ENCODE results near the gene IFI44.

Gene IFI44

GRCh38 chr1:78652019-78652560 lies 2.5 kb downstream of the IFI44 start:
- DNase-seq, result no peak

GRCh38 chr1:78658901-78659300 lies 9.3 kb downstream of the IFI44 start:
- DNase-seq, result no peak

- no peak for DNase-seq
Observed at GRCh38 chr1:78663923-78664322, 14.3 kb downstream of the IFI44 start.

GRCh38 chr1:78664763-78665162 lies 15.1 kb downstream of the IFI44 start:
- DNase-seq, result no peak

- no peak for DNase-seq
Observed at GRCh38 chr1:78665809-78666208, 16.2 kb downstream of the IFI44 start.

- no peak for DNase-seq
Observed at GRCh38 chr1:78667939-78668338, 18.3 kb downstream of the IFI44 start.

- DNase-seq, result no peak
Observed at GRCh38 chr1:78668427-78668826, 18.8 kb downstream of the IFI44 start.

- DNase-seq, result no peak
Observed at GRCh38 chr1:78672428-78672827, 22.8 kb downstream of the IFI44 start.

GRCh38 chr1:78673120-78673519 lies 23.5 kb downstream of the IFI44 start:
- DNase-seq, result peak; percentile 53

- DNase-seq, result peak; percentile 67
Observed at GRCh38 chr1:78676347-78676982, 26.8 kb downstream of the IFI44 start.

- no peak for DNase-seq
Observed at GRCh38 chr1:78676993-78677392, 27.4 kb downstream of the IFI44 start.

- DNase-seq, result no peak
Observed at GRCh38 chr1:78677788-78678187, 28.2 kb downstream of the IFI44 start.

GRCh38 chr1:78678324-78678723 lies 28.7 kb downstream of the IFI44 start:
- no peak for DNase-seq

- DNase-seq, result no peak
Observed at GRCh38 chr1:78681265-78681664, 31.6 kb downstream of the IFI44 start.

- DNase-seq, result no peak
Observed at GRCh38 chr1:78682496-78682895, 32.9 kb downstream of the IFI44 start.

- no peak for DNase-seq
Observed at GRCh38 chr1:78683079-78683478, 33.4 kb downstream of the IFI44 start.

- no peak for DNase-seq
Observed at GRCh38 chr1:78687315-78687714, 37.7 kb downstream of the IFI44 start.

GRCh38 chr1:78687914-78688313 lies 38.3 kb downstream of the IFI44 start:
- DNase-seq, result no peak

GRCh38 chr1:78688697-78689096 lies 39.1 kb downstream of the IFI44 start:
- no peak for DNase-seq

GRCh38 chr1:78690516-78690915 lies 40.9 kb downstream of the IFI44 start:
- no peak for DNase-seq

GRCh38 chr1:78691995-78692747 lies 42.5 kb downstream of the IFI44 start:
- DNase-seq, result no peak

GRCh38 chr1:78699813-78700212 lies 50.2 kb downstream of the IFI44 start:
- DNase-seq, result no peak

- no peak for DNase-seq
Observed at GRCh38 chr1:78702426-78702825, 52.8 kb downstream of the IFI44 start.

- DNase-seq, result no peak
Observed at GRCh38 chr1:78703806-78704205, 54.2 kb downstream of the IFI44 start.

Data from activated CD4-positive, alpha-beta T cell treated with anti-CD3 and anti-CD28 coated beads for 48 hours (primary cell).